Colonic mucosa (tissue), 4 donors: Measurements from ENCODE around the gene ASPSCR1. TPM values are rescaled to one million over a fixed set of nuclear protein-coding genes. Genes with fewer than 3 reads are reported as not detected.
"Not testable (repeated sequence)": the region's sequence is repeated elsewhere in the genome, so short reads cannot be mapped to it uniquely, and the experiment has no call there.

Experiments used
- DNase-seq: peaks from one replicate; pipeline ENCODE4 v3.0.0-alpha.2; 2020
- H3K27ac ChIP-seq: fragments of 200-600 bp; one replicate; pipeline ENCODE4 v1.8.0; 2021
- H3K27me3 ChIP-seq: fragments of 200-600 bp; one replicate; pipeline ENCODE4 v1.8.0; 2021
- H3K36me3 ChIP-seq: fragments of 200-600 bp; one replicate; pipeline ENCODE4 v1.8.0; 2021
- H3K4me1 ChIP-seq: fragments of 200-600 bp; one replicate; pipeline ENCODE4 v1.8.0; 2021; ENCODE audit warnings: mild to moderate bottlenecking
- H3K4me3 ChIP-seq: fragments of 200-600 bp; one replicate; pipeline ENCODE4 v1.8.0; 2021
- H3K9ac ChIP-seq, 2 donors: one replicate each; pipeline ENCODE4 v1.7.0; 2013; ENCODE audit warnings: control low read depth in 2 of 2, low read depth in 2 of 2, low read length in 2 of 2
- H3K9me3 ChIP-seq: fragments of 200-600 bp; one replicate; pipeline ENCODE4 v1.8.0; 2021
- intact Hi-C: fragments of 100-400 bp; cut with DNase I; formaldehyde crosslinking; loops from one replicate; pipeline ENCODE4 v1.14.1; 2022
- total RNA-seq, 2 donors: library from RNA; stranded (reverse); fragmentation: NEBNext Ultra II Directional in 1 of 2; extraction: Animal tissue kit (Norgen Biotek cat#: 25700) in 1 of 2; gene quantifications; one replicate each; pipeline ENCODE4 v1.2.1, GENCODE V29; 2021
- TF ChIP-seq, protein P1 (sequence below): fragments of 200-600 bp; IDR thresholded peaks from one replicate; pipeline ENCODE4 v1.8.0; 2022; ENCODE audit warnings: antibody characterized with exemption, mild to moderate bottlenecking
- donor health status: healthy.
- donor health status: DM: no; HTN: no; CAD: no.
- donor health status: DM: no; HTN: no; CAD: no.

ASPSCR1 gene
- total RNA-seq, 2 donors from 2014 or later = 21.7 to 43.0 TPM

DNA sequence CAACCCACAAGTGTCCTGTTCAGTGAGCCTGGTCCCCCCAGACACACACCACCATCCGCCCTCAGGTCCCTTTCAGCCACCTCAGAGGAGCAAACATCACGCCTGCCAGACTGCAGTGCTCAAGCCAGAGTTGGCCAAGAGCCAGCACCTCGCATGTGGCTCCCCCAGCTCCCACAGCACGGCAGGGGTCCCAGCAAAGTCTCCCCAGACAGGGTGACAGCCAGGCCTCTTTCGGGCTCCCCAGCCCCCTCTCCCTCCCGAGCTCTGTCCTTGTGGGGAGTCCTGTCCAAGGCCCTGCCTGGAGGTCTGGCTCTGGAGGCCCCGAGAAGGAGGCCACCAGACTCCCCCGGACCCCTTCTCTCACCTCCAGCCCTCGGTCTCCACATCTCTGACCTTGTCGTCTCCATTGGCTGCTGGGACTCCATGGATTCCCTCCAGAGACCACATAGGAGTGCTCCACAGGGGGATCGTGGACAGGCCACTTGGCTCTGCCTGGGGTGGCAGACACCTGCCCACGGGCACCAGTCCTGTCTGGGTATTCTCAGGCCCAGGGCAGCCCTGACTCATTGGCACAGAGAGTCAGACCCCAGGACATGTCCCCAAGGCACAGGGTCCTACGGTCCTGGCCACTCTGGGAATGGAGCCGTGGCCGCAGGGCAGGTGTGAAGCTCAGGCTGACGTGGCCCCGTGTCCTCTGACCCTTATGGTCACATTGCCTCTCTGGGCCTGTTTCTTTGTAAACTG is 28.6 kb upstream of the ASPSCR1 start:
- Histone ChIP-seq H3K4me3 (no peak overlapping the region), H3K9ac (no peak overlapping the region), H3K36me3 (no peaks in the 10 kb centered on the region), H3K27me3 (no peaks in the 10 kb centered on the region), H3K27ac (no peak overlapping the region), H3K4me1 (no peaks in the 10 kb centered on the region), H3K9me3 (no peaks in the 10 kb centered on the region)
- intact Hi-C loops = no loop called here
- DNase-seq = no peak
- TF ChIP-seq, protein P1, sequence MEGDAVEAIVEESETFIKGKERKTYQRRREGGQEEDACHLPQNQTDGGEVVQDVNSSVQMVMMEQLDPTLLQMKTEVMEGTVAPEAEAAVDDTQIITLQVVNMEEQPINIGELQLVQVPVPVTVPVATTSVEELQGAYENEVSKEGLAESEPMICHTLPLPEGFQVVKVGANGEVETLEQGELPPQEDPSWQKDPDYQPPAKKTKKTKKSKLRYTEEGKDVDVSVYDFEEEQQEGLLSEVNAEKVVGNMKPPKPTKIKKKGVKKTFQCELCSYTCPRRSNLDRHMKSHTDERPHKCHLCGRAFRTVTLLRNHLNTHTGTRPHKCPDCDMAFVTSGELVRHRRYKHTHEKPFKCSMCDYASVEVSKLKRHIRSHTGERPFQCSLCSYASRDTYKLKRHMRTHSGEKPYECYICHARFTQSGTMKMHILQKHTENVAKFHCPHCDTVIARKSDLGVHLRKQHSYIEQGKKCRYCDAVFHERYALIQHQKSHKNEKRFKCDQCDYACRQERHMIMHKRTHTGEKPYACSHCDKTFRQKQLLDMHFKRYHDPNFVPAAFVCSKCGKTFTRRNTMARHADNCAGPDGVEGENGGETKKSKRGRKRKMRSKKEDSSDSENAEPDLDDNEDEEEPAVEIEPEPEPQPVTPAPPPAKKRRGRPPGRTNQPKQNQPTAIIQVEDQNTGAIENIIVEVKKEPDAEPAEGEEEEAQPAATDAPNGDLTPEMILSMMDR = no peak

DNA sequence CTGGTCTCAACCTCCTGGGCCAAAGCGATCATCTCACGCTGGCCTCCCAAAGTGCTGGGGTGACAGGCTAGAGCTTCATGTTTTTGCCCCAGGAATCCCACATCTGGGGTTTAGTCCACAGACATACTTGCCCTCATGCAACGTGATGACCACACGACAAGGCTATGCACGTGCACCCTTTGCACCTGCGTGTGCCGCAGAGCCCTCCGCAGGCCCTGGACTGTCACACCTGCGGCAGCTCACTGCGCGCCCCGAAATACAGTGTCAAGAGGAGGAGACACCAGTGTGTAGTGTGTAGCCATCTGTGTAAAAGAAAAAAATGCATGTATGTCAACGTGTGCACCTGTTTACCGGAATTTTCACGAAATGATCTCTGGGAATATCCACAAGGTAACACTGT is 26.9 kb upstream of the ASPSCR1 start:
- TF ChIP-seq, protein P1 = no peak
- DNase-seq = no peak
- intact Hi-C loops = no loop called here

DNA sequence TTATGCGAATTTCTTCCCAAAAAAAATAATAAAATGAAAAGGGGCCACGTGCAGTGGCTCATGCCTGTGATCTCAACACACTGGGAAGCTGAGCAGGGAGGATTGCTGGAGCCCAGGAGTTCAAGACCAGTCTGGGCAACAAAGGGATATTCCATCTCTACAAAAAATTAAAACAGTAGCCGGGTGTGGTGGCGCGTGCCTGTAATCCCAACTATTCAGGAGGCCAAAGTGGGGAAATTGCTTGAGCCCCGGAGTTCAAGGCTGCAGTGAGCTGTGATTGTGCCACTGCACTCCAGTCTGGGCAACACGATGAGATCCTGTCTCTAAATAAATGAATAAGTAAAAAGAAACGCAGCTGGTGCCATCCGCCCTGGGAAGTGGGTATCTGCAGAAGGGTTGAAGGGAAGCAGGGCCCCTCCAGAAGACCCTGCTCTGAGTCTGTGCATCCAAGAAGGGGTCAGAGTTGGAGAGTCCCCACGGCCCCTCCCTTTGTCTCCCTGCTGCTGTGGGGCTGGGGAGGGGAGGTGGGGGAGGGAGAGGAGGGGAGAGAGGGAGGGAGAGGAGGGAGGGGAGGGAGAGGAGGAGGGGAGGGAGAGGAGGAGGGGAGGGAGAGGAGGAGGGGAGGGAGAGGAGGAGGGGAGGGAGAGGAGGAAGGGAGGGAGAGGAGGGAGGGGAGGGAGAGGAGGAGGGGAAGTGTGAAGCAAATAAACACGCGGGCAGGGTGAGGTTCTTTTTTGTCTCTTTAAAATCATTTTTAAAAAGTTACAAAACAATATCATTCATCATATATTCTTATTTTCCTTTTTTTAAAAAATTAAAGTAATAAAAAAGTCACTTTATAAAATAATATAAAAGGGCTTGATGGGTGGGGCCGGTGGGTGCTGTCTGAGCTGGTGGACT is 25.4 kb upstream of the ASPSCR1 start:
- H3K9me3 ChIP-seq = no peaks in the 10 kb centered on the region
- H3K4me1 ChIP-seq = no peaks in the 10 kb centered on the region
- no peak overlapping the region for H3K4me3 ChIP-seq
- no peaks in the 10 kb centered on the region for H3K27me3 ChIP-seq
- H3K36me3 ChIP-seq = no peaks in the 10 kb centered on the region
- TF ChIP-seq, protein P1 = no peak
- no peak overlapping the region for H3K9ac ChIP-seq
- H3K27ac ChIP-seq = no peak overlapping the region
- DNase-seq = no peak
- intact Hi-C loops = no loop called here

More for the DNA sequence above, 26.9 kb upstream of the ASPSCR1 start:
- no peaks in the 10 kb centered on the region for H3K36me3 ChIP-seq
- no peaks in the 10 kb centered on the region for H3K9me3 ChIP-seq
- no peak overlapping the region for H3K9ac ChIP-seq
- H3K4me3 ChIP-seq = no peak overlapping the region
- H3K4me1 ChIP-seq = no peaks in the 10 kb centered on the region
- no peaks in the 10 kb centered on the region for H3K27me3 ChIP-seq
- no peak overlapping the region for H3K27ac ChIP-seq

DNA sequence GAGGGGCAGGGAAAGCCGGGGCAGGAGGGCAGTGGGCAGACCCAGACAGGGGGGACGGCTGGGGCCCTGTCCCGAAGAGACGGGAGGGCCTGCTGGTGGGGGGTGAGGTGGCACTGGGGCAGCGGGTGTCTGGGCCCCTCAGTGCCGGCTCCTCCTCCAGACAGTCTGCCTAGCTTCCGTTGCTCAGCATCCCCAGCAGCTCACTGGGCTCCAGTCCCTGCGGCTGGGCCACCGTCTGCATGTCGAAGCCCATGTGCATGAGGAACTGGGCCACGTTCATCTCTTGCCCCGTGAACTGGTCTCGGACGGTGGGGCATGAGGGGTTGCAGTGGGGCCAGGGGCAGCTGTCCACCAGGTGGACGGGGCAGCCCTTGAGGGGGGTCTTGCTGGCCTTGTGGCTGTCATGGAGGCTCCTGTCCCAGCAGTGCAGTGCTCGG is 24.6 kb upstream of the ASPSCR1 start:
- TF ChIP-seq, protein P1 = no peak
- DNase-seq = no peak
- Histone ChIP-seq H3K9ac (no peak overlapping the region), H3K4me1 (no peaks in the 10 kb centered on the region), H3K9me3 (no peaks in the 10 kb centered on the region), H3K4me3 (no peak overlapping the region), H3K36me3 (no peaks in the 10 kb centered on the region), H3K27me3 (no peaks in the 10 kb centered on the region), H3K27ac (no peak overlapping the region)
- intact Hi-C loops = no loop called here

DNA sequence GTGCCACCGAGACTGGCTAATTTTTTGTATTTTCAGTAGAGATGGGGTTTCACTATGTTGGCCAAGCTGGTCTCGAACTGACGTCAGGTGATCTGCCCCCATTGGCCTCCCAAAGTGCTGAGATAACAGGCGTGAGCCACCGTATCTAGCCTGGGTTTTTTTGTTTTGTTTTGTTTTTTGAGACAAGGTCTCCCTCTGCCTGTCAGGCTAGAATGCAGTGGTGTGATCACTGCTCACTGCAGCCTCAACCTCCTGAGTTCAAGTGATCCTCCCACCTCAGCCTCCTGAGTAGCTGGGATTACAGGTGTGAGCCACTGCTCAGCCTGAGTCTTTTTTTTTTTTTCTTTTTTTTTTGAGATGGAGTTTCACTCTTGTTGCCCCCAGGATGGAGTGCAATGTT is 24.0 kb upstream of the ASPSCR1 start:
- not testable (repeated sequence) for H3K9me3 ChIP-seq

More for the DNA sequence above, 24.0 kb upstream of the ASPSCR1 start:
- H3K27ac ChIP-seq, intact Hi-C loops, H3K27me3 ChIP-seq, H3K9ac ChIP-seq, DNase-seq, H3K4me3 ChIP-seq, H3K4me1 ChIP-seq, H3K36me3 ChIP-seq: not testable (repeated sequence)
